Prostate gland (tissue), 2 donors: Measurements from ENCODE around the gene ROGDI.

ENCODE experiments used
- POLR2A ChIP-seq: fragments of 450-650 bp; IDR thresholded peaks from one replicate; pipeline ENCODE4 v1.6.1; 2016; ENCODE audit warnings: antibody characterized with exemption, mild to moderate bottlenecking
- POLR2AphosphoS5 ChIP-seq: sonication (generic); formaldehyde crosslinking; IDR thresholded peaks from one replicate; pipeline ENCODE4 v1.6.1; 2017; ENCODE audit warnings: antibody characterized with exemption
- TF ChIP-seq, protein P1 (sequence below), 4 experiments: fragments of 200-600 bp in 2 of 4; fragments of 450-650 bp in 2 of 4; sonication (generic) in 2 of 4; IDR thresholded peaks; 1 replicate in 3 of 4; 2 replicates in 1 of 4; pipeline ENCODE4 v1.5.1; 2016 to 2019; ENCODE audit warnings: antibody characterized with exemption in 4 of 4, mild to moderate bottlenecking in 2 of 4, moderate library complexity in 2 of 4

DNA sequence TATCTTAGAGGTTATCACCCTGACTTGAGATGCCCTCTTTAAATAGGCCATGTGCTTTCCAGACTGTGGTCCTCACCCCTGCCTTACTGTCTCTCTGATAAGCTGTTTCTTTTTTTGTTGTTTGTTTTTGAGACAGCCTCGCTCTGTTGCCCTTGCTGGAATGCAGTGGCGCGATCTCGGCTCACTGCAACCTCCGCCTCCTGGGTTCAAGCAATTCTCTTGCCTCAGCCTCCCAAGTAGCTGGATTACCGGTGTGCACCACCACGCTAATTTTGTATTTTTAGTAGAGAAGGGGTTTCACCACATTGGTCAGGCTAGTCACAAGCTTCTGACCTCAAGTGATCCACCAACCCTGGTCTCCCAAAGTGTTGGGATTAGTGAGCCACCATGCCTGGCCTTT, 13.5 kb downstream of the ROGDI start:
- TF ChIP-seq POLR2A, result no peak
- TF ChIP-seq, protein P1, sequence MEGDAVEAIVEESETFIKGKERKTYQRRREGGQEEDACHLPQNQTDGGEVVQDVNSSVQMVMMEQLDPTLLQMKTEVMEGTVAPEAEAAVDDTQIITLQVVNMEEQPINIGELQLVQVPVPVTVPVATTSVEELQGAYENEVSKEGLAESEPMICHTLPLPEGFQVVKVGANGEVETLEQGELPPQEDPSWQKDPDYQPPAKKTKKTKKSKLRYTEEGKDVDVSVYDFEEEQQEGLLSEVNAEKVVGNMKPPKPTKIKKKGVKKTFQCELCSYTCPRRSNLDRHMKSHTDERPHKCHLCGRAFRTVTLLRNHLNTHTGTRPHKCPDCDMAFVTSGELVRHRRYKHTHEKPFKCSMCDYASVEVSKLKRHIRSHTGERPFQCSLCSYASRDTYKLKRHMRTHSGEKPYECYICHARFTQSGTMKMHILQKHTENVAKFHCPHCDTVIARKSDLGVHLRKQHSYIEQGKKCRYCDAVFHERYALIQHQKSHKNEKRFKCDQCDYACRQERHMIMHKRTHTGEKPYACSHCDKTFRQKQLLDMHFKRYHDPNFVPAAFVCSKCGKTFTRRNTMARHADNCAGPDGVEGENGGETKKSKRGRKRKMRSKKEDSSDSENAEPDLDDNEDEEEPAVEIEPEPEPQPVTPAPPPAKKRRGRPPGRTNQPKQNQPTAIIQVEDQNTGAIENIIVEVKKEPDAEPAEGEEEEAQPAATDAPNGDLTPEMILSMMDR (IDR thresholded peaks at IDR 0.05), result no peak
- TF ChIP-seq POLR2AphosphoS5, result no peak
